Endothelial cell of umbilical vein (primary cell): Measurements from ENCODE around the gene SLC5A11. TPM values are rescaled to one million over a fixed set of nuclear protein-coding genes. Genes with fewer than 3 reads are reported as not detected.

Source experiments
- Bru-seq: library from RNA; stranded (reverse); fragments of 400-500 nt; gene quantifications from one replicate; lab custom pipeline; 2021; lab: Mats Ljungman, UMichigan
- BruChase-seq, 2 experiments: library from RNA; stranded (reverse); fragments of 400-500 nt; gene quantifications; one replicate each; lab custom pipeline; 2021; lab: Mats Ljungman, UMichigan
- BruUV-seq: library from RNA; stranded (reverse); fragments of 400-500 nt; replicated peaks from 2 replicates; lab custom pipeline; 2021; lab: Mats Ljungman, UMichigan
- CTCF ChIA-PET: fragments of 300-600, 350-600 bp; sonication (Branson Sonifier 250); formaldehyde crosslinking; loops from one replicate; lab custom pipeline; 2021; ENCODE audit warnings: antibody characterized with exemption, inconsistent platforms; lab: Charles Lee
- POLR2A ChIA-PET: fragments of 300-600, 350-600 bp; sonication (Branson Sonifier 250); formaldehyde crosslinking; loops from one replicate; lab custom pipeline; 2021; ENCODE audit warnings: antibody characterized with exemption, inconsistent platforms; lab: Charles Lee
- DNase-seq: peaks from one replicate; pipeline ENCODE4 v3.0.0-alpha.2; 2011; ENCODE audit warnings: low read depth, low spot score
- FAIRE-seq: peaks from 2 replicates; lab custom pipeline; 2011; peaks lifted over from hg19 to GRCh38; lab: Jason Lieb, UNC
- H2AFZ ChIP-seq: 2 replicates; pipeline ENCODE4 v1.6.0; 2012; ENCODE audit warnings: low read depth, low read length, control low read depth, inconsistent platforms
- H3K27ac ChIP-seq: 2 replicates; pipeline ENCODE4 v1.5.1; 2011; ENCODE audit warnings: low read depth, mild to moderate bottlenecking, control low read depth, low read length, moderate library complexity; ENCODE audit not compliant: insufficient read depth
- H3K27me3 ChIP-seq, 2 experiments: 2 replicates each; pipeline versions ENCODE4 v1.6.0 to v1.6.1; 2011; ENCODE audit warnings: low read length in 2 of 2, mixed read lengths in 1 of 2; ENCODE audit not compliant: control insufficient read depth in 2 of 2, insufficient read depth in 2 of 2
- H3K36me3 ChIP-seq, 2 experiments: 2 replicates in 1 of 2; 3 replicates in 1 of 2; pipeline ENCODE4 v1.5.1; 2011; ENCODE audit warnings: low read length in 2 of 2, mild to moderate bottlenecking in 1 of 2, moderate library complexity in 1 of 2; ENCODE audit not compliant: control insufficient read depth in 2 of 2, insufficient read depth in 2 of 2; ENCODE audit errors: extremely low read depth in 1 of 2
- H3K4me1 ChIP-seq: 3 replicates; pipeline ENCODE4 v1.5.1; 2011; ENCODE audit warnings: mild to moderate bottlenecking, low read length; ENCODE audit not compliant: control insufficient read depth, insufficient read depth; ENCODE audit errors: extremely low read depth
- H3K4me2 ChIP-seq: 2 replicates; pipeline ENCODE4 v1.6.1; 2011; ENCODE audit warnings: low read length, control low read depth, mixed read lengths; ENCODE audit not compliant: insufficient read depth
- H3K4me3 ChIP-seq, 3 experiments: fragments of 200-600 bp in 1 of 3; sonication (generic), shearing (Covaris generic) in 1 of 3; replicated peaks in 1 of 3; 2 replicates each; pipeline ENCODE4 v1.5.1; 2011 to 2016; ENCODE audit warnings: control low read depth in 3 of 3, low read length in 3 of 3, mild to moderate bottlenecking in 2 of 3, inconsistent platforms in 1 of 3, low read depth in 1 of 3, moderate library complexity in 1 of 3; ENCODE audit not compliant: insufficient read depth in 1 of 3
- H3K79me2 ChIP-seq: 2 replicates; pipeline ENCODE4 v1.6.0; 2012; ENCODE audit warnings: low read length, inconsistent platforms; ENCODE audit not compliant: control insufficient read depth, insufficient read depth
- H3K9ac ChIP-seq: replicated peaks from 2 replicates; pipeline ENCODE3; 2011; ENCODE audit warnings: low read length, control low read depth; ENCODE audit not compliant: insufficient read depth; ENCODE audit errors: extremely low read depth
- H3K9me1 ChIP-seq: replicated peaks from 3 replicates; pipeline ENCODE4 v1.6.0; 2011; ENCODE audit warnings: mild to moderate bottlenecking, low read length; ENCODE audit not compliant: control insufficient read depth, insufficient read depth; ENCODE audit errors: extremely low read depth
- H3K9me3 ChIP-seq: replicated peaks from 2 replicates; pipeline ENCODE4 v1.5.1; 2012; ENCODE audit warnings: low read length, inconsistent platforms; ENCODE audit not compliant: control insufficient read depth, insufficient read depth
- H4K20me1 ChIP-seq: replicated peaks from 2 replicates; pipeline ENCODE3; 2011; ENCODE audit warnings: mild to moderate bottlenecking, low read length; ENCODE audit not compliant: control insufficient read depth, insufficient read depth; ENCODE audit errors: extremely low read depth
- CTCF ChIP-seq, 2 donors: IDR thresholded peaks; 1 replicate in 1 of 2; 2 replicates in 1 of 2; pipeline ENCODE4 v1.5.1; 2011; ENCODE audit warnings: low read length in 2 of 2, mild to moderate bottlenecking in 2 of 2, moderate library complexity in 2 of 2, control low read depth in 1 of 2, inconsistent platforms in 1 of 2, low read depth in 1 of 2; ENCODE audit not compliant: insufficient read depth in 1 of 2; ENCODE audit errors: extremely low read depth in 1 of 2
- EZH2 ChIP-seq: IDR thresholded peaks from 2 replicates; pipeline ENCODE4 v1.6.1; 2012; ENCODE audit warnings: borderline replicate concordance, low read depth, mild to moderate bottlenecking, moderate library complexity, low read length, inconsistent platforms; ENCODE audit not compliant: severe bottlenecking
- FOS ChIP-seq: IDR thresholded peaks from 2 replicates; pipeline ENCODE4 v1.6.1; 2011; ENCODE audit warnings: mild to moderate bottlenecking, low read length, moderate library complexity, borderline replicate concordance; ENCODE audit not compliant: insufficient read depth
- GATA2 ChIP-seq: IDR thresholded peaks from 2 replicates; pipeline ENCODE4 v1.7.0; 2011; ENCODE audit warnings: low read depth, mild to moderate bottlenecking, moderate library complexity, mixed read lengths, low read length; ENCODE audit not compliant: insufficient read length, insufficient read depth
- JUN ChIP-seq: IDR thresholded peaks from 2 replicates; pipeline ENCODE4 v1.6.1; 2011; ENCODE audit warnings: borderline replicate concordance, low read depth; ENCODE audit not compliant: insufficient read length, insufficient read depth
- MAX ChIP-seq: IDR thresholded peaks from 2 replicates; pipeline ENCODE4 v1.6.1; 2011; ENCODE audit not compliant: insufficient read depth, insufficient read length
- MYC ChIP-seq: IDR thresholded peaks from one replicate; pipeline ENCODE4 v1.6.1; 2011; ENCODE audit warnings: mild to moderate bottlenecking, low read depth, low read length
- POLR2A ChIP-seq: IDR thresholded peaks from 2 replicates; pipeline ENCODE4 v1.6.1; 2012; ENCODE audit warnings: low read depth, mild to moderate bottlenecking, control low read depth, low read length
- POLR2AphosphoS5 ChIP-seq: IDR thresholded peaks from 2 replicates; pipeline ENCODE4 v1.6.1; 2012; ENCODE audit warnings: low read depth, mild to moderate bottlenecking, control low read depth, low read length, moderate library complexity; ENCODE audit not compliant: insufficient read depth
- dilution Hi-C: fragments of 300-500 bp; cut with MboI; formaldehyde crosslinking; loops from one replicate; pipeline ENCODE4 v1.15.0; 2019; ENCODE audit warnings: low sequenced_read_pairs; ENCODE audit not compliant: extremely low pct_ligation_motif_present
- intact Hi-C: fragments of 100-400 bp; cut with micrococcal nuclease; formaldehyde crosslinking; loops from one replicate; pipeline ENCODE4 v1.10.0; 2022
- long read RNA-seq: library from polyadenylated mRNA; stranded (forward); transcript quantifications from one replicate; pipeline ENCODE4 v2.0.0, GENCODE V29; 2021
- polyA minus RNA-seq, 3 experiments: library from RNA; depleted of rRNA, polyadenylated mRNA; stranded (reverse); fragments of >200 nt; gene quantifications; 1 replicate in 1 of 3; 2 replicates in 2 of 3; pipeline ENCODE4 v1.2.3, GENCODE V29; 2011
- polyA plus RNA-seq, 4 experiments: library from polyadenylated mRNA; depleted of rRNA in 3 of 4; stranded (reverse) in 3 of 4; unstranded in 1 of 4; fragments of >200 nt; gene quantifications; 2 replicates each; pipeline versions ENCODE4 v1.2.1 to v1.2.3, GENCODE V29; 2011 to 2012; ENCODE audit warnings: missing spikeins in 1 of 4
- total RNA-seq: library from RNA; stranded (reverse); gene quantifications from 2 replicates; pipeline ENCODE4 v1.2.3, GENCODE V29; 2021

Gene SLC5A11
- not detected in 2 replicates for total RNA-seq
- polyA plus RNA-seq: 0.12 and 0.21 TPM in 2 replicates
- 0.04 and 0.07 TPM in 2 replicates for polyA plus RNA-seq (2011; cell fraction: cytosol; rRNA removed)
- 0.31 and 0.43 TPM in 2 replicates for polyA plus RNA-seq (2011; cell fraction: nucleus; rRNA removed)
- 0.11 and 0.45 TPM in 2 replicates for polyA plus RNA-seq (2012)
- polyA minus RNA-seq: 0.27 and 0.40 TPM in 2 replicates
- not detected for polyA minus RNA-seq (2011; cell fraction: cytosol; rRNA and poly(A)+ RNA removed)
- polyA minus RNA-seq (2011; cell fraction: nucleus; rRNA and poly(A)+ RNA removed): 0.96 TPM in 1 of 2 replicates, not detected in the other
- percentile 9 among the genes with signal in this experiment for Bru-seq, nascent RNA
- BruChase-seq, experiment 1, labeled RNA remaining after a 6-hour chase: percentile 34 among the genes with signal in this experiment
- BruChase-seq, experiment 2, labeled RNA remaining after a 2-hour chase: percentile 14 among the genes with signal in this experiment
- long read RNA-seq: 0 reads

GRCh38 chr16:24845726-24846547, at the start of gene SLC5A11:
Gene SLC5A11 (plus strand): TSS chr16:24845963. CDS start chr16:24858644, 12,681 bp downstream.
- DNase-seq: no peak

More at GRCh38 chr16:24845726-24846547, at the start of gene SLC5A11:
- Histone ChIP-seq H3K27me3 (no peaks in the 10 kb centered on the region), H3K4me3 (no peak within 1 kb of the TSS), H3K4me2 (no peak within 1 kb of the TSS), H2AFZ (no peak within 1 kb of the TSS), H3K4me1 (peaks cover 18% of the 10 kb centered on the region), H3K27ac (no peak within 1 kb of the TSS), H4K20me1 (no peaks in the 10 kb centered on the region), H3K36me3 (no peaks in the 10 kb centered on the region), H3K9me3 (no peaks in the 10 kb centered on the region), H3K9ac (no peak within 1 kb of the TSS), H3K9me1 (no peaks in the 10 kb centered on the region), H3K79me2 (no peaks in the 10 kb centered on the region)
- intact Hi-C loops: no loop called here
- ChIA-PET POLR2A (no interaction called here), CTCF (interaction anchor here (1.2 kb wide), 1 partner anchor 11 kb away, joined by 4 read pairs; no protein-coding TSS in a partner anchor)
- BruUV-seq: no TSS peak
- dilution Hi-C loops: no loop called here
- TF ChIP-seq MYC: no peak
- no peak for TF ChIP-seq CTCF (IDR thresholded peaks at IDR 0.05; ENCODE audit: extremely low read depth in 1 of 2, insufficient read depth in 1 of 2, low read depth in 1 of 2, low read length in 2 of 2)
- no peak for TF ChIP-seq MAX
- TF ChIP-seq GATA2: no peak
- TF ChIP-seq EZH2: no peak
- TF ChIP-seq JUN: no peak
- TF ChIP-seq POLR2A: no peak
- no peak for TF ChIP-seq FOS
- TF ChIP-seq POLR2AphosphoS5: no peak
- FAIRE-seq: no peak
